ENCODE results near the gene SCP2.

DNA sequence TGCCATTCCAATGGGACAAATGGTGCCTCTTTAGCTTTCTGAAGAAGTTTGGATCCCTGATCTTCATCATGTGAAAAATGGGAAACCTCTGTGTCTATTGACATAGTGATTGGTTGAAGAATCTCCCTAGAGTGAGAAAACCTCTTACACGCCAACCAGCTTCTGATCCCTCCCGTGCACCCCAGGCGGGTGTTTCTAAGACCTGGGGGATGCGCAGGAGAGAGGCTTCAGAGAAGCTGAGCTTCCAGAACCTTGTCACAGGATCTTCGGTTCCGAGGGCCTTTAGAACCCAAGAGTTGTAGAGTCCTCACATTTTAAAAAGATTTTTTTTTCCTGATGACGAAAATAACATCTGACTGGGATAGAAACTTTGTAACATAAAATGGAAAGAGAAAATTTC is 146.2 kb downstream of the SCP2 start:
- TF ChIP-seq, protein P1, sequence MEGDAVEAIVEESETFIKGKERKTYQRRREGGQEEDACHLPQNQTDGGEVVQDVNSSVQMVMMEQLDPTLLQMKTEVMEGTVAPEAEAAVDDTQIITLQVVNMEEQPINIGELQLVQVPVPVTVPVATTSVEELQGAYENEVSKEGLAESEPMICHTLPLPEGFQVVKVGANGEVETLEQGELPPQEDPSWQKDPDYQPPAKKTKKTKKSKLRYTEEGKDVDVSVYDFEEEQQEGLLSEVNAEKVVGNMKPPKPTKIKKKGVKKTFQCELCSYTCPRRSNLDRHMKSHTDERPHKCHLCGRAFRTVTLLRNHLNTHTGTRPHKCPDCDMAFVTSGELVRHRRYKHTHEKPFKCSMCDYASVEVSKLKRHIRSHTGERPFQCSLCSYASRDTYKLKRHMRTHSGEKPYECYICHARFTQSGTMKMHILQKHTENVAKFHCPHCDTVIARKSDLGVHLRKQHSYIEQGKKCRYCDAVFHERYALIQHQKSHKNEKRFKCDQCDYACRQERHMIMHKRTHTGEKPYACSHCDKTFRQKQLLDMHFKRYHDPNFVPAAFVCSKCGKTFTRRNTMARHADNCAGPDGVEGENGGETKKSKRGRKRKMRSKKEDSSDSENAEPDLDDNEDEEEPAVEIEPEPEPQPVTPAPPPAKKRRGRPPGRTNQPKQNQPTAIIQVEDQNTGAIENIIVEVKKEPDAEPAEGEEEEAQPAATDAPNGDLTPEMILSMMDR (IDR thresholded peaks at IDR 0.05): no peak
- TF ChIP-seq POLR2A (IDR thresholded peaks at IDR 0.05): no peak
